GM19328 (cell line): ENCODE results near the gene SUB1.
"Not testable (repeated sequence)": the region's sequence is repeated elsewhere in the genome, so short reads cannot be mapped to it uniquely, and the experiment has no call there.

ENCODE experiments used
- ATAC-seq: cut with Tn5 transposase; IDR thresholded peaks from one replicate; pipeline ENCODE4 v1.9.1; 2021; ENCODE audit warnings: mild to moderate bottlenecking, moderate library complexity; ENCODE audit not compliant: unreplicated experiment

Gene SUB1

GRCh38 chr5:32598260-32598937, 13.0 kb downstream of the SUB1 start:
- no peak for ATAC-seq

- ATAC-seq, result no peak
Observed at GRCh38 chr5:32598997-32599549, 13.7 kb downstream of the SUB1 start.

- no peak for ATAC-seq
Observed at GRCh38 chr5:32600054-32600622, 14.8 kb downstream of the SUB1 start.

- ATAC-seq, result no peak
Observed at GRCh38 chr5:32601623-32602295, 16.4 kb downstream of the SUB1 start.

- ATAC-seq, result no peak
Observed at GRCh38 chr5:32602906-32603305, 17.5 kb downstream of the SUB1 start.

GRCh38 chr5:32604800-32605765, 19.7 kb downstream of the SUB1 start:
- ATAC-seq, result no peak

GRCh38 chr5:32605766-32606152, 20.4 kb downstream of the SUB1 start:
- no peak for ATAC-seq

GRCh38 chr5:32612134-32612888, 27.0 kb downstream of the SUB1 start:
- no peak for ATAC-seq

- ATAC-seq, result peak; percentile 56
Observed at GRCh38 chr5:32613050-32613672, 27.8 kb downstream of the SUB1 start.

GRCh38 chr5:32615236-32615635, 29.9 kb downstream of the SUB1 start:
- ATAC-seq, result no peak

- ATAC-seq, result no peak
Observed at GRCh38 chr5:32618962-32619361, 33.6 kb downstream of the SUB1 start.

- no peak for ATAC-seq
Observed at GRCh38 chr5:32621256-32621655, 35.9 kb downstream of the SUB1 start.

- no peak for ATAC-seq
Observed at GRCh38 chr5:32625106-32625505, 39.7 kb downstream of the SUB1 start.

GRCh38 chr5:32625547-32625946, 40.2 kb downstream of the SUB1 start:
- no peak for ATAC-seq

GRCh38 chr5:32627219-32627870, 42.0 kb downstream of the SUB1 start:
- ATAC-seq, result no peak

GRCh38 chr5:32628049-32628844, 42.9 kb downstream of the SUB1 start:
- ATAC-seq, result no peak

GRCh38 chr5:32630867-32631491, 45.6 kb downstream of the SUB1 start:
- ATAC-seq, result no peak

- not testable (repeated sequence) for ATAC-seq
Observed at GRCh38 chr5:32633017-32633416, 47.7 kb downstream of the SUB1 start.
